SK-N-SH (cell line): ENCODE results near the gene GLIS1.

Experiments
- EP300 ChIP-seq, 2 experiments: IDR thresholded peaks; 2 replicates each; pipeline versions ENCODE4 v1.4.0 to v1.6.1; 2012; ENCODE audit warnings: borderline replicate concordance in 1 of 2, low read depth in 1 of 2, low read length in 1 of 2
- FOSL2 ChIP-seq: IDR thresholded peaks from 2 replicates; pipeline ENCODE4 v1.4.0; 2012; ENCODE audit warnings: low read depth, mild to moderate bottlenecking, moderate library complexity, borderline replicate concordance
- JUND ChIP-seq: IDR thresholded peaks from 2 replicates; pipeline ENCODE4 v1.4.0; 2012
- MAX ChIP-seq: IDR thresholded peaks from 2 replicates; pipeline ENCODE4 v1.4.0; 2012; ENCODE audit warnings: low read depth
- NFIC ChIP-seq: IDR thresholded peaks from 2 replicates; pipeline ENCODE4 v1.4.0; 2012; ENCODE audit warnings: borderline replicate concordance
- POLR2AphosphoS5 ChIP-seq: IDR thresholded peaks from 2 replicates; pipeline ENCODE4 v1.6.1; 2012; ENCODE audit warnings: low read depth, low read length
- RAD21 ChIP-seq: IDR thresholded peaks from 2 replicates; pipeline ENCODE4 v1.6.1; 2012; ENCODE audit warnings: mild to moderate bottlenecking, low read length
- SMC3 ChIP-seq: IDR thresholded peaks from 2 replicates; pipeline ENCODE4 v1.6.1; 2012; ENCODE audit warnings: low read depth, low read length, improper control_type of control experiment
- YY1 ChIP-seq: IDR thresholded peaks from 2 replicates; pipeline ENCODE4 v1.4.0; 2012; ENCODE audit warnings: low read depth, mild to moderate bottlenecking
- TF ChIP-seq, protein P1 (sequence below): fragments of 200-600 bp; sonication (generic); IDR thresholded peaks from 2 replicates; pipeline ENCODE4 v1.6.1; 2017; ENCODE audit warnings: antibody characterized with exemption, mild to moderate bottlenecking, moderate library complexity
- TF ChIP-seq, protein P2 (sequence below): IDR thresholded peaks from 2 replicates; pipeline ENCODE4; 2012
- TF ChIP-seq, protein P3 (sequence below): IDR thresholded peaks from 2 replicates; pipeline ENCODE4 v1.6.1; 2012; ENCODE audit warnings: mild to moderate bottlenecking, low read depth, low read length, moderate library complexity
- TF ChIP-seq, protein P4 (sequence below): fragments of 150-350 bp; IDR thresholded peaks from 2 replicates; pipeline ENCODE4 v1.6.1; 2016; ENCODE audit warnings: mild to moderate bottlenecking, low read depth, low read length
- TF ChIP-seq, protein P5 (sequence below): IDR thresholded peaks from 2 replicates; pipeline ENCODE4 v1.4.0; 2012; ENCODE audit warnings: low read depth, borderline replicate concordance

GRCh38 chr1:53505891-53506290, 233.1 kb downstream of the GLIS1 start:
- no peak for TF ChIP-seq POLR2AphosphoS5
- TF ChIP-seq, protein P1, sequence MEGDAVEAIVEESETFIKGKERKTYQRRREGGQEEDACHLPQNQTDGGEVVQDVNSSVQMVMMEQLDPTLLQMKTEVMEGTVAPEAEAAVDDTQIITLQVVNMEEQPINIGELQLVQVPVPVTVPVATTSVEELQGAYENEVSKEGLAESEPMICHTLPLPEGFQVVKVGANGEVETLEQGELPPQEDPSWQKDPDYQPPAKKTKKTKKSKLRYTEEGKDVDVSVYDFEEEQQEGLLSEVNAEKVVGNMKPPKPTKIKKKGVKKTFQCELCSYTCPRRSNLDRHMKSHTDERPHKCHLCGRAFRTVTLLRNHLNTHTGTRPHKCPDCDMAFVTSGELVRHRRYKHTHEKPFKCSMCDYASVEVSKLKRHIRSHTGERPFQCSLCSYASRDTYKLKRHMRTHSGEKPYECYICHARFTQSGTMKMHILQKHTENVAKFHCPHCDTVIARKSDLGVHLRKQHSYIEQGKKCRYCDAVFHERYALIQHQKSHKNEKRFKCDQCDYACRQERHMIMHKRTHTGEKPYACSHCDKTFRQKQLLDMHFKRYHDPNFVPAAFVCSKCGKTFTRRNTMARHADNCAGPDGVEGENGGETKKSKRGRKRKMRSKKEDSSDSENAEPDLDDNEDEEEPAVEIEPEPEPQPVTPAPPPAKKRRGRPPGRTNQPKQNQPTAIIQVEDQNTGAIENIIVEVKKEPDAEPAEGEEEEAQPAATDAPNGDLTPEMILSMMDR = no peak
- TF ChIP-seq, protein P2, sequence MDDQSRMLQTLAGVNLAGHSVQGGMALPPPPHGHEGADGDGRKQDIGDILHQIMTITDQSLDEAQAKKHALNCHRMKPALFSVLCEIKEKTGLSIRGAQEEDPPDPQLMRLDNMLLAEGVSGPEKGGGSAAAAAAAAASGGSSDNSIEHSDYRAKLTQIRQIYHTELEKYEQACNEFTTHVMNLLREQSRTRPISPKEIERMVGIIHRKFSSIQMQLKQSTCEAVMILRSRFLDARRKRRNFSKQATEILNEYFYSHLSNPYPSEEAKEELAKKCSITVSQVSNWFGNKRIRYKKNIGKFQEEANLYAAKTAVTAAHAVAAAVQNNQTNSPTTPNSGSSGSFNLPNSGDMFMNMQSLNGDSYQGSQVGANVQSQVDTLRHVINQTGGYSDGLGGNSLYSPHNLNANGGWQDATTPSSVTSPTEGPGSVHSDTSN = no peak
- TF ChIP-seq RAD21 = no peak
- no peak for TF ChIP-seq YY1
- TF ChIP-seq, protein P3, sequence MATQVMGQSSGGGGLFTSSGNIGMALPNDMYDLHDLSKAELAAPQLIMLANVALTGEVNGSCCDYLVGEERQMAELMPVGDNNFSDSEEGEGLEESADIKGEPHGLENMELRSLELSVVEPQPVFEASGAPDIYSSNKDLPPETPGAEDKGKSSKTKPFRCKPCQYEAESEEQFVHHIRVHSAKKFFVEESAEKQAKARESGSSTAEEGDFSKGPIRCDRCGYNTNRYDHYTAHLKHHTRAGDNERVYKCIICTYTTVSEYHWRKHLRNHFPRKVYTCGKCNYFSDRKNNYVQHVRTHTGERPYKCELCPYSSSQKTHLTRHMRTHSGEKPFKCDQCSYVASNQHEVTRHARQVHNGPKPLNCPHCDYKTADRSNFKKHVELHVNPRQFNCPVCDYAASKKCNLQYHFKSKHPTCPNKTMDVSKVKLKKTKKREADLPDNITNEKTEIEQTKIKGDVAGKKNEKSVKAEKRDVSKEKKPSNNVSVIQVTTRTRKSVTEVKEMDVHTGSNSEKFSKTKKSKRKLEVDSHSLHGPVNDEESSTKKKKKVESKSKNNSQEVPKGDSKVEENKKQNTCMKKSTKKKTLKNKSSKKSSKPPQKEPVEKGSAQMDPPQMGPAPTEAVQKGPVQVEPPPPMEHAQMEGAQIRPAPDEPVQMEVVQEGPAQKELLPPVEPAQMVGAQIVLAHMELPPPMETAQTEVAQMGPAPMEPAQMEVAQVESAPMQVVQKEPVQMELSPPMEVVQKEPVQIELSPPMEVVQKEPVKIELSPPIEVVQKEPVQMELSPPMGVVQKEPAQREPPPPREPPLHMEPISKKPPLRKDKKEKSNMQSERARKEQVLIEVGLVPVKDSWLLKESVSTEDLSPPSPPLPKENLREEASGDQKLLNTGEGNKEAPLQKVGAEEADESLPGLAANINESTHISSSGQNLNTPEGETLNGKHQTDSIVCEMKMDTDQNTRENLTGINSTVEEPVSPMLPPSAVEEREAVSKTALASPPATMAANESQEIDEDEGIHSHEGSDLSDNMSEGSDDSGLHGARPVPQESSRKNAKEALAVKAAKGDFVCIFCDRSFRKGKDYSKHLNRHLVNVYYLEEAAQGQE = no peak
- no peak for TF ChIP-seq JUND
- no peak for TF ChIP-seq MAX
- TF ChIP-seq FOSL2 = no peak
- TF ChIP-seq, protein P4, sequence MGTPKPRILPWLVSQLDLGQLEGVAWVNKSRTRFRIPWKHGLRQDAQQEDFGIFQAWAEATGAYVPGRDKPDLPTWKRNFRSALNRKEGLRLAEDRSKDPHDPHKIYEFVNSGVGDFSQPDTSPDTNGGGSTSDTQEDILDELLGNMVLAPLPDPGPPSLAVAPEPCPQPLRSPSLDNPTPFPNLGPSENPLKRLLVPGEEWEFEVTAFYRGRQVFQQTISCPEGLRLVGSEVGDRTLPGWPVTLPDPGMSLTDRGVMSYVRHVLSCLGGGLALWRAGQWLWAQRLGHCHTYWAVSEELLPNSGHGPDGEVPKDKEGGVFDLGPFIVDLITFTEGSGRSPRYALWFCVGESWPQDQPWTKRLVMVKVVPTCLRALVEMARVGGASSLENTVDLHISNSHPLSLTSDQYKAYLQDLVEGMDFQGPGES = no peak
- TF ChIP-seq, protein P5, sequence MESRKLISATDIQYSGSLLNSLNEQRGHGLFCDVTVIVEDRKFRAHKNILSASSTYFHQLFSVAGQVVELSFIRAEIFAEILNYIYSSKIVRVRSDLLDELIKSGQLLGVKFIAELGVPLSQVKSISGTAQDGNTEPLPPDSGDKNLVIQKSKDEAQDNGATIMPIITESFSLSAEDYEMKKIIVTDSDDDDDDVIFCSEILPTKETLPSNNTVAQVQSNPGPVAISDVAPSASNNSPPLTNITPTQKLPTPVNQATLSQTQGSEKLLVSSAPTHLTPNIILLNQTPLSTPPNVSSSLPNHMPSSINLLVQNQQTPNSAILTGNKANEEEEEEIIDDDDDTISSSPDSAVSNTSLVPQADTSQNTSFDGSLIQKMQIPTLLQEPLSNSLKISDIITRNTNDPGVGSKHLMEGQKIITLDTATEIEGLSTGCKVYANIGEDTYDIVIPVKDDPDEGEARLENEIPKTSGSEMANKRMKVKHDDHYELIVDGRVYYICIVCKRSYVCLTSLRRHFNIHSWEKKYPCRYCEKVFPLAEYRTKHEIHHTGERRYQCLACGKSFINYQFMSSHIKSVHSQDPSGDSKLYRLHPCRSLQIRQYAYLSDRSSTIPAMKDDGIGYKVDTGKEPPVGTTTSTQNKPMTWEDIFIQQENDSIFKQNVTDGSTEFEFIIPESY = no peak
- TF ChIP-seq SMC3 = no peak
- TF ChIP-seq EP300 (IDR thresholded peaks at IDR 0.05; ENCODE audit: borderline replicate concordance in 1 of 2, low read depth in 1 of 2, low read length in 1 of 2) = no peak
- TF ChIP-seq NFIC = no peak
